NCI-H2196 (cell line): ENCODE measurements around the gene LPCAT1.
"Not testable (repeated sequence)": the region's sequence is repeated elsewhere in the genome, so short reads cannot be mapped to it uniquely, and the experiment has no call there.

Experiments used
- DNase-seq: peaks from one replicate; lab custom pipeline; 2025; ENCODE audit not compliant: unreplicated experiment; lab: John Stamatoyannopoulos, UW

LPCAT1 gene

GRCh38 chr5:1523480-1523792 lies 324 bp downstream of the LPCAT1 start:
- DNase-seq = no peak

GRCh38 chr5:1522601-1523479 lies 920 bp downstream of the LPCAT1 start:
- DNase-seq = no peak

- DNase-seq = no peak
Measured at GRCh38 chr5:1521671-1522600, 1.8 kb downstream of the LPCAT1 start.

- DNase-seq = no peak
Measured at GRCh38 chr5:1520791-1521453, 2.8 kb downstream of the LPCAT1 start.

- DNase-seq = no peak
Measured at GRCh38 chr5:1519631-1520210, 4.0 kb downstream of the LPCAT1 start.

- DNase-seq = no peak
Measured at GRCh38 chr5:1517838-1518237, 5.9 kb downstream of the LPCAT1 start.

- DNase-seq = no peak
Measured at GRCh38 chr5:1516615-1517601, 6.9 kb downstream of the LPCAT1 start.

GRCh38 chr5:1515921-1516571 lies 7.7 kb downstream of the LPCAT1 start:
- no peak for DNase-seq

- no peak for DNase-seq
Measured at GRCh38 chr5:1515311-1515920, 8.3 kb downstream of the LPCAT1 start.

- DNase-seq = not testable (repeated sequence)
Measured at GRCh38 chr5:1514819-1515310, 8.9 kb downstream of the LPCAT1 start.

GRCh38 chr5:1514027-1514818 lies 9.5 kb downstream of the LPCAT1 start:
- DNase-seq = no peak

- DNase-seq = no peak
Measured at GRCh38 chr5:1513326-1514026, 10.3 kb downstream of the LPCAT1 start.

GRCh38 chr5:1512541-1513291 lies 11.0 kb downstream of the LPCAT1 start:
- DNase-seq = no peak

GRCh38 chr5:1511651-1512540 lies 11.9 kb downstream of the LPCAT1 start:
- DNase-seq = no peak

- no peak for DNase-seq
Measured at GRCh38 chr5:1511048-1511447, 12.7 kb downstream of the LPCAT1 start.

GRCh38 chr5:1510631-1511030 lies 13.1 kb downstream of the LPCAT1 start:
- DNase-seq = no peak
